ENCODE data around the gene CEP112. TPM values are rescaled to one million over a fixed set of nuclear protein-coding genes. Genes with fewer than 3 reads are reported as not detected.

The CEP112 gene
- total and polyA plus RNA-seq, 4 donors, result 1.1 to 4.9 (median 1.4) TPM

DNA sequence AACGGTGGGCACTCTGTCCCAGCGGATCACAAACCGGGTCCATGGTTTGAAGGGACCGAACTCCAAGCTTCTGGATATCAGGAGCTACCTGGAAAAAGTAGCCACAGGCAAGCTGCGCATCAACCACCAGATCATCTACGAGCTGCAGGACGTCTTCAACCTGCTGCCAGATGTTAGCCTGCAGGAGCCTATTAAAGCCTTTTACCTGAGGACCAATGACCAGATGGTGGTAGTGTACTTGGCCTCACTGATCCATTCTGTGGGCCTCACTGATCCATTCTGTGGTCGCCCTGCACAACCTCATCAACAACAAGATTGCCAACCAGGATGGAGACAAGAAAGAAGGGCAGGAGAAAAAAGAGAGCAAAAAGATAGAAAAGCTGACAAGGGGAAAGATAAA lies 6.3 kb upstream of the CEP112 start:
- 95% methylated on average over 8 of the region's 8 CpGs for WGBS
- Histone ChIP-seq H3K36me3 (ENCODE audit: control insufficient read depth in 4 of 4, insufficient read depth in 3 of 4, low read depth in 1 of 4, low read length in 3 of 4) (no peaks in the 10 kb centered on the region), H3K4me1 (ENCODE audit: control insufficient read depth in 4 of 4, insufficient read depth in 4 of 4, low read length in 3 of 4) (peaks cover 0 to 10% (median 3%) of the 10 kb centered on the region in 4 donors), H3K27ac (ENCODE audit: low read depth in 1 of 2, low read length in 2 of 2) (no peak overlapping the region), H3K9me3 (ENCODE audit: control insufficient read depth in 4 of 4, low read length in 3 of 4) (no peaks in the 10 kb centered on the region), H3K27me3 (ENCODE audit: control insufficient read depth in 4 of 4, insufficient read depth in 4 of 4, low read length in 3 of 4) (no peaks in the 10 kb centered on the region), H3K9ac (ENCODE audit: low read depth in 1 of 2, low read length in 2 of 2) (no peak overlapping the region), H3K4me3 (ENCODE audit: low read depth in 1 of 3, low read length in 3 of 3) (no peak overlapping the region)
- no peak for DNase-seq (ENCODE audit: low spot score)
- TF ChIP-seq, protein P1, sequence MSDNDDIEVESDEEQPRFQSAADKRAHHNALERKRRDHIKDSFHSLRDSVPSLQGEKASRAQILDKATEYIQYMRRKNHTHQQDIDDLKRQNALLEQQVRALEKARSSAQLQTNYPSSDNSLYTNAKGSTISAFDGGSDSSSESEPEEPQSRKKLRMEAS (IDR thresholded peaks at IDR 0.05), result no peak

GRCh38 chr17:66192378-66192687 lies 400 bp upstream of the CEP112 start:
- Histone ChIP-seq H3K4me3 (ENCODE audit: low read depth in 1 of 3, low read length in 3 of 3) (peak overlapping the region in 2 of 3 donors; percentile 50 to 86), H3K27ac (ENCODE audit: low read depth in 1 of 2, low read length in 2 of 2) (peak overlapping the region in 1 of 2 donors; percentile 56), H3K4me1 (ENCODE audit: control insufficient read depth in 4 of 4, insufficient read depth in 4 of 4, low read length in 3 of 4) (peaks cover 0 to 12% (median 6%) of the 10 kb centered on the region in 4 donors), H3K36me3 (ENCODE audit: control insufficient read depth in 4 of 4, insufficient read depth in 3 of 4, low read depth in 1 of 4, low read length in 3 of 4) (no peaks in the 10 kb centered on the region), H3K9ac (ENCODE audit: low read depth in 1 of 2, low read length in 2 of 2) (peak overlapping the region in 1 of 2 donors; percentile 72), H3K9me3 (ENCODE audit: control insufficient read depth in 4 of 4, low read length in 3 of 4) (no peaks in the 10 kb centered on the region), H3K27me3 (ENCODE audit: control insufficient read depth in 4 of 4, insufficient read depth in 4 of 4, low read length in 3 of 4) (no peaks in the 10 kb centered on the region)
- 8% methylated on average over 10 of the region's 10 CpGs for WGBS
- no peak for DNase-seq (ENCODE audit: low spot score)
- TF ChIP-seq TAF1 (conservative IDR thresholded peaks at IDR 0.05), result no peak
- TF ChIP-seq, protein P2, sequence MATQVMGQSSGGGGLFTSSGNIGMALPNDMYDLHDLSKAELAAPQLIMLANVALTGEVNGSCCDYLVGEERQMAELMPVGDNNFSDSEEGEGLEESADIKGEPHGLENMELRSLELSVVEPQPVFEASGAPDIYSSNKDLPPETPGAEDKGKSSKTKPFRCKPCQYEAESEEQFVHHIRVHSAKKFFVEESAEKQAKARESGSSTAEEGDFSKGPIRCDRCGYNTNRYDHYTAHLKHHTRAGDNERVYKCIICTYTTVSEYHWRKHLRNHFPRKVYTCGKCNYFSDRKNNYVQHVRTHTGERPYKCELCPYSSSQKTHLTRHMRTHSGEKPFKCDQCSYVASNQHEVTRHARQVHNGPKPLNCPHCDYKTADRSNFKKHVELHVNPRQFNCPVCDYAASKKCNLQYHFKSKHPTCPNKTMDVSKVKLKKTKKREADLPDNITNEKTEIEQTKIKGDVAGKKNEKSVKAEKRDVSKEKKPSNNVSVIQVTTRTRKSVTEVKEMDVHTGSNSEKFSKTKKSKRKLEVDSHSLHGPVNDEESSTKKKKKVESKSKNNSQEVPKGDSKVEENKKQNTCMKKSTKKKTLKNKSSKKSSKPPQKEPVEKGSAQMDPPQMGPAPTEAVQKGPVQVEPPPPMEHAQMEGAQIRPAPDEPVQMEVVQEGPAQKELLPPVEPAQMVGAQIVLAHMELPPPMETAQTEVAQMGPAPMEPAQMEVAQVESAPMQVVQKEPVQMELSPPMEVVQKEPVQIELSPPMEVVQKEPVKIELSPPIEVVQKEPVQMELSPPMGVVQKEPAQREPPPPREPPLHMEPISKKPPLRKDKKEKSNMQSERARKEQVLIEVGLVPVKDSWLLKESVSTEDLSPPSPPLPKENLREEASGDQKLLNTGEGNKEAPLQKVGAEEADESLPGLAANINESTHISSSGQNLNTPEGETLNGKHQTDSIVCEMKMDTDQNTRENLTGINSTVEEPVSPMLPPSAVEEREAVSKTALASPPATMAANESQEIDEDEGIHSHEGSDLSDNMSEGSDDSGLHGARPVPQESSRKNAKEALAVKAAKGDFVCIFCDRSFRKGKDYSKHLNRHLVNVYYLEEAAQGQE (IDR thresholded peaks at IDR 0.05), result no peak
- TF ChIP-seq RAD21 (IDR thresholded peaks at IDR 0.05), result no peak
- TF ChIP-seq CTCF (IDR thresholded peaks at IDR 0.05; ENCODE audit: low read depth, low read length, missing input control), result no peak
- TF ChIP-seq, protein P1 (IDR thresholded peaks at IDR 0.05), result no peak
- TF ChIP-seq, protein P3, sequence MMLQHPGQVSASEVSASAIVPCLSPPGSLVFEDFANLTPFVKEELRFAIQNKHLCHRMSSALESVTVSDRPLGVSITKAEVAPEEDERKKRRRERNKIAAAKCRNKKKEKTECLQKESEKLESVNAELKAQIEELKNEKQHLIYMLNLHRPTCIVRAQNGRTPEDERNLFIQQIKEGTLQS (IDR thresholded peaks at IDR 0.05), result no peak
- TF ChIP-seq EGR1 (IDR thresholded peaks at IDR 0.05; ENCODE audit: low read depth in 2 of 2), result no peak
- TF ChIP-seq NR2F2 (IDR thresholded peaks at IDR 0.05), result no peak
- TF ChIP-seq, protein P4, sequence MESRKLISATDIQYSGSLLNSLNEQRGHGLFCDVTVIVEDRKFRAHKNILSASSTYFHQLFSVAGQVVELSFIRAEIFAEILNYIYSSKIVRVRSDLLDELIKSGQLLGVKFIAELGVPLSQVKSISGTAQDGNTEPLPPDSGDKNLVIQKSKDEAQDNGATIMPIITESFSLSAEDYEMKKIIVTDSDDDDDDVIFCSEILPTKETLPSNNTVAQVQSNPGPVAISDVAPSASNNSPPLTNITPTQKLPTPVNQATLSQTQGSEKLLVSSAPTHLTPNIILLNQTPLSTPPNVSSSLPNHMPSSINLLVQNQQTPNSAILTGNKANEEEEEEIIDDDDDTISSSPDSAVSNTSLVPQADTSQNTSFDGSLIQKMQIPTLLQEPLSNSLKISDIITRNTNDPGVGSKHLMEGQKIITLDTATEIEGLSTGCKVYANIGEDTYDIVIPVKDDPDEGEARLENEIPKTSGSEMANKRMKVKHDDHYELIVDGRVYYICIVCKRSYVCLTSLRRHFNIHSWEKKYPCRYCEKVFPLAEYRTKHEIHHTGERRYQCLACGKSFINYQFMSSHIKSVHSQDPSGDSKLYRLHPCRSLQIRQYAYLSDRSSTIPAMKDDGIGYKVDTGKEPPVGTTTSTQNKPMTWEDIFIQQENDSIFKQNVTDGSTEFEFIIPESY (IDR thresholded peaks at IDR 0.05), result no peak
- no peak for TF ChIP-seq GABPA (IDR thresholded peaks at IDR 0.05 in 1 of 2, conservative IDR thresholded peaks at IDR 0.05 in 1 of 2)
- no peak for TF ChIP-seq YY1 (IDR thresholded peaks at IDR 0.05)
- TF ChIP-seq FOXA2 (IDR thresholded peaks at IDR 0.05), result no peak
- TF ChIP-seq RXRA (IDR thresholded peaks at IDR 0.05), result no peak
- no peak for TF ChIP-seq FOXA1 (IDR thresholded peaks at IDR 0.05)
- no peak for TF ChIP-seq SP1 (IDR thresholded peaks at IDR 0.05)

Data from liver (tissue), 9 donors.